Trophoblast cell (in vitro differentiated cells and primary cell): ENCODE measurements around the gene TUT7.

Source experiments
- DNase-seq, 2 donors: peaks; one replicate each; pipeline ENCODE4 v3.0.0-alpha.2; 2016
- H2AFZ ChIP-seq: 2 replicates; pipeline ENCODE4 v1.6.1; 2013; ENCODE audit warnings: low read length, moderate library complexity, mild to moderate bottlenecking; ENCODE audit not compliant: insufficient read depth, poor library complexity
- H2AK5ac ChIP-seq: 2 replicates; pipeline ENCODE4 v1.6.1; 2013; ENCODE audit warnings: mild to moderate bottlenecking, low read length
- H2BK120ac ChIP-seq: 2 replicates; pipeline ENCODE4 v1.6.1; 2013; ENCODE audit warnings: low read length, mild to moderate bottlenecking, moderate library complexity; ENCODE audit not compliant: insufficient read depth, poor library complexity
- H2BK12ac ChIP-seq: 2 replicates; pipeline ENCODE4 v1.6.1; 2013; ENCODE audit warnings: mild to moderate bottlenecking, low read length, moderate library complexity
- H2BK5ac ChIP-seq: 2 replicates; pipeline ENCODE4 v1.6.1; 2013; ENCODE audit warnings: low read length, low read depth, moderate library complexity, mild to moderate bottlenecking; ENCODE audit not compliant: poor library complexity
- H3K14ac ChIP-seq: 2 replicates; pipeline ENCODE4 v1.6.1; 2013; ENCODE audit warnings: mild to moderate bottlenecking, low read length
- H3K18ac ChIP-seq: 2 replicates; pipeline ENCODE4 v1.6.1; 2013; ENCODE audit warnings: mild to moderate bottlenecking, low read length
- H3K23ac ChIP-seq: 2 replicates; pipeline ENCODE4 v1.6.1; 2013; ENCODE audit warnings: low read length
- H3K27ac ChIP-seq: 2 replicates; pipeline ENCODE4 v1.5.1; 2013; ENCODE audit warnings: low read depth, mild to moderate bottlenecking, inconsistent platforms, low read length, moderate library complexity
- H3K27me3 ChIP-seq: 2 replicates; pipeline ENCODE4 v1.6.1; 2013; ENCODE audit warnings: inconsistent platforms, mild to moderate bottlenecking, low read length, moderate library complexity; ENCODE audit not compliant: insufficient read depth
- H3K36me3 ChIP-seq, 2 experiments: 1 replicate in 1 of 2; 2 replicates in 1 of 2; pipeline ENCODE4 v1.6.1; 2013; ENCODE audit warnings: low read length in 2 of 2, mild to moderate bottlenecking in 2 of 2, moderate library complexity in 1 of 2; ENCODE audit not compliant: insufficient read depth in 2 of 2, control insufficient read depth in 1 of 2
- H3K4ac ChIP-seq: 2 replicates; pipeline ENCODE4 v1.6.1; 2013; ENCODE audit warnings: low read depth, mild to moderate bottlenecking, low read length, moderate library complexity
- H3K4me1 ChIP-seq, 2 experiments: 1 replicate in 1 of 2; 2 replicates in 1 of 2; pipeline ENCODE4 v1.6.1; 2013; ENCODE audit warnings: low read length in 2 of 2, mild to moderate bottlenecking in 2 of 2, moderate library complexity in 1 of 2; ENCODE audit not compliant: insufficient read depth in 2 of 2, control insufficient read depth in 1 of 2
- H3K4me2 ChIP-seq: 2 replicates; pipeline ENCODE4 v1.6.1; 2013; ENCODE audit warnings: inconsistent platforms, mild to moderate bottlenecking, low read length, moderate library complexity
- H3K4me3 ChIP-seq: 2 replicates; pipeline ENCODE4 v1.5.1; 2013; ENCODE audit warnings: mild to moderate bottlenecking, low read depth, low read length, inconsistent platforms
- H3K79me1 ChIP-seq: one replicate; pipeline ENCODE4 v1.6.1; 2013; ENCODE audit warnings: low read length
- H3K79me2 ChIP-seq: 2 replicates; pipeline ENCODE4 v1.6.1; 2013; ENCODE audit warnings: low read length, mild to moderate bottlenecking; ENCODE audit not compliant: control insufficient read depth, insufficient read depth, poor library complexity
- H3K9ac ChIP-seq: 2 replicates; pipeline ENCODE4 v1.6.1; 2013; ENCODE audit warnings: mild to moderate bottlenecking, low read length
- H3K9me3 ChIP-seq: 2 replicates; pipeline ENCODE4 v1.6.1; 2013; ENCODE audit warnings: low read depth, mild to moderate bottlenecking, control low read depth, inconsistent platforms, low read length; ENCODE audit not compliant: insufficient read depth
- H4K12ac ChIP-seq: 2 replicates; pipeline ENCODE4 v1.6.1; 2013; ENCODE audit warnings: low read depth, mild to moderate bottlenecking, low read length, moderate library complexity
- H4K8ac ChIP-seq: 2 replicates; pipeline ENCODE4 v1.6.1; 2013; ENCODE audit warnings: low read depth, mild to moderate bottlenecking, low read length, moderate library complexity
- H4K91ac ChIP-seq: one replicate; pipeline ENCODE4 v1.6.1; 2013; ENCODE audit warnings: low read depth, mild to moderate bottlenecking, low read length, moderate library complexity
- WGBS: extraction: QIAGEN DNeasy Blood & Tissue Kit; methylation state at CpG from one replicate; pipeline ENCODE4 v1.1.7; 2013; ENCODE audit warnings: missing lambda C conversion rate; ENCODE audit not compliant: insufficient read length, insufficient coverage; ENCODE audit errors: extremely low coverage; 5-methylcytosine and 5-hydroxymethylcytosine counted together

The TUT7 gene

GRCh38 chr9:86356871-86357866 lies 3.0 kb upstream of the TUT7 start:
- H3K4me3 ChIP-seq: no peak overlapping the region
- no peak overlapping the region for H4K12ac ChIP-seq
- H3K36me3 ChIP-seq: no peaks in the 10 kb centered on the region
- no peak overlapping the region for H3K4ac ChIP-seq
- H3K14ac ChIP-seq: no peak overlapping the region
- H3K4me2 ChIP-seq: no peak overlapping the region
- H3K18ac ChIP-seq: no peak overlapping the region
- no peak overlapping the region for H2BK5ac ChIP-seq
- no peak overlapping the region for H2AK5ac ChIP-seq
- H3K79me2 ChIP-seq: peaks cover 10% of the 10 kb centered on the region
- no peaks in the 10 kb centered on the region for H3K27me3 ChIP-seq
- H3K27ac ChIP-seq: no peak overlapping the region
- H2BK12ac ChIP-seq: no peak overlapping the region
- H2BK120ac ChIP-seq: no peak overlapping the region
- H3K9me3 ChIP-seq: no peaks in the 10 kb centered on the region
- H4K91ac ChIP-seq: no peak overlapping the region
- no peak for DNase-seq
- H3K9ac ChIP-seq: no peak overlapping the region
- peaks cover 0 to 3% of the 10 kb centered on the region in 2 experiments for H3K4me1 ChIP-seq
- peaks cover 11% of the 10 kb centered on the region for H3K79me1 ChIP-seq
- H4K8ac ChIP-seq: no peak overlapping the region
- WGBS: no CpG with 5 or more reads among the region's 5 CpGs
- no peak overlapping the region for H2AFZ ChIP-seq
- H3K23ac ChIP-seq: no peak overlapping the region

GRCh38 chr9:86355814-86356213 lies 1.6 kb upstream of the TUT7 start:
- Histone ChIP-seq H4K8ac (no peak overlapping the region), H3K9ac (no peak overlapping the region), H2BK12ac (no peak overlapping the region), H3K79me2 (peaks cover 10% of the 10 kb centered on the region), H4K91ac (no peak overlapping the region), H3K4me2 (no peak overlapping the region), H3K18ac (no peak overlapping the region), H2AFZ (no peak overlapping the region), H3K4ac (no peak overlapping the region), H3K23ac (no peak overlapping the region), H3K79me1 (peaks cover 11% of the 10 kb centered on the region), H3K4me1 (peaks cover 0 to 3% of the 10 kb centered on the region in 2 experiments), H2BK120ac (no peak overlapping the region), H3K9me3 (no peaks in the 10 kb centered on the region), H3K27ac (no peak overlapping the region), H3K14ac (no peak overlapping the region), H4K12ac (no peak overlapping the region), H3K36me3 (peaks cover 0 to 1% of the 10 kb centered on the region in 2 experiments), H2BK5ac (no peak overlapping the region), H3K4me3 (no peak overlapping the region), H2AK5ac (no peak overlapping the region), H3K27me3 (no peaks in the 10 kb centered on the region)
- no CpG with 5 or more reads among the region's 4 CpGs for WGBS
- peak; percentile 79 to 89 for DNase-seq

- H3K27ac ChIP-seq: peak overlapping the region; percentile 54
- H4K8ac ChIP-seq: peak overlapping the region; percentile 93
- H3K4me1 ChIP-seq: peaks cover 0 to 3% of the 10 kb centered on the region in 2 experiments
- H2BK12ac ChIP-seq: no peak overlapping the region
- no peaks in the 10 kb centered on the region for H3K9me3 ChIP-seq
- peak overlapping the region; percentile 80 for H4K12ac ChIP-seq
- peak overlapping the region; percentile 97 for H3K4me2 ChIP-seq
- H3K18ac ChIP-seq: peak overlapping the region; percentile 67
- peak overlapping the region; percentile 52 for H2BK120ac ChIP-seq
- H3K79me1 ChIP-seq: peaks cover 11% of the 10 kb centered on the region
- peak overlapping the region; percentile 72 for H3K14ac ChIP-seq
- peaks cover 10% of the 10 kb centered on the region for H3K79me2 ChIP-seq
- H3K27me3 ChIP-seq: no peaks in the 10 kb centered on the region
- peak overlapping the region; percentile 86 for H2BK5ac ChIP-seq
- H2AK5ac ChIP-seq: no peak overlapping the region
- DNase-seq: peak in 1 of 2 donors; percentile 37
- H3K23ac ChIP-seq: no peak overlapping the region
- peak overlapping the region; percentile 67 for H3K4me3 ChIP-seq
- peak overlapping the region; percentile 66 for H2AFZ ChIP-seq
- no CpG with 5 or more reads among the region's 24 CpGs for WGBS
- H4K91ac ChIP-seq: peak overlapping the region; percentile 81
- H3K36me3 ChIP-seq: peaks cover 0 to 2% of the 10 kb centered on the region in 2 experiments
- peak overlapping the region; percentile 30 for H3K4ac ChIP-seq
- H3K9ac ChIP-seq: peak overlapping the region; percentile 87
These were observed 654 bp upstream of the TUT7 start for GRCh38 chr9:86354818-86355309.

- Histone ChIP-seq H3K27ac (peak overlapping the region; percentile 95), H3K79me1 (peaks cover 11% of the 10 kb centered on the region), H3K23ac (no peak overlapping the region), H3K4me1 (peaks cover 0 to 3% of the 10 kb centered on the region in 2 experiments), H2AK5ac (no peak overlapping the region), H3K4me2 (peak overlapping the region; percentile 74), H3K27me3 (no peaks in the 10 kb centered on the region), H2BK5ac (peak overlapping the region; percentile 89), H3K18ac (peak overlapping the region; percentile 91), H3K4me3 (peak overlapping the region; percentile 90), H3K9me3 (no peaks in the 10 kb centered on the region), H3K14ac (peak overlapping the region; percentile 96), H2AFZ (peak overlapping the region; percentile 98), H4K8ac (peak overlapping the region; percentile 95), H4K12ac (peak overlapping the region; percentile 95), H4K91ac (peak overlapping the region; percentile 96), H2BK12ac (no peak overlapping the region), H3K36me3 (peaks cover 0 to 2% of the 10 kb centered on the region in 2 experiments), H3K4ac (peak overlapping the region; percentile 88), H3K9ac (peak overlapping the region; percentile 93), H3K79me2 (peaks cover 10% of the 10 kb centered on the region), H2BK120ac (peak overlapping the region; percentile 93)
- WGBS: no CpG with 5 or more reads among the region's 14 CpGs
- DNase-seq: peak; percentile 51 to 73
These were observed 577 bp downstream of the TUT7 start for GRCh38 chr9:86353655-86354010.
